Naive B cell (primary cell): Measurements from ENCODE around the gene CHCHD6. TPM values are rescaled to one million over a fixed set of nuclear protein-coding genes. Genes with fewer than 3 reads are reported as not detected.
A peak's percentile ranks its signal among the peaks of the same experiment; 100 is the strongest.

Experiments
- ATAC-seq, 2 donors: fragments of 150-1000 bp; cut with Tn5 transposase; 2 replicates each; pipeline ENCODE4 v1.10.0; 2021; ENCODE audit warnings: low read depth in 2 of 2, mild to moderate bottlenecking in 2 of 2, moderate library complexity in 2 of 2
- DNase-seq: peaks from one replicate; pipeline ENCODE4 v3.0.0; 2022
- H3K27ac Mint-ChIP-seq, 6 donors: one replicate each; pipeline ENCODE4 v1.8.0; 2020 to 2022; ENCODE audit warnings: mild to moderate bottlenecking in 6 of 6, mixed read lengths in 6 of 6, moderate library complexity in 5 of 6, inconsistent platforms in 2 of 6
- H3K27me3 Mint-ChIP-seq, 3 donors: one replicate each; pipeline ENCODE4 v1.8.0; 2021 to 2022; ENCODE audit warnings: mixed read lengths in 3 of 3, mild to moderate bottlenecking in 1 of 3
- H3K36me3 Mint-ChIP-seq, 2 donors: one replicate each; pipeline ENCODE4 v1.8.0; 2020 to 2022; ENCODE audit warnings: mixed read lengths in 2 of 2, inconsistent platforms in 1 of 2, mild to moderate bottlenecking in 1 of 2
- H3K4me1 Mint-ChIP-seq, 3 donors: one replicate each; pipeline ENCODE4 v1.8.0; 2020 to 2022; ENCODE audit warnings: mixed read lengths in 3 of 3, inconsistent platforms in 1 of 3, mild to moderate bottlenecking in 1 of 3, moderate library complexity in 1 of 3
- H3K4me3 Mint-ChIP-seq, 8 donors: one replicate each; pipeline ENCODE4 v1.8.0; 2020 to 2022; ENCODE audit warnings: mild to moderate bottlenecking in 8 of 8, mixed read lengths in 8 of 8, moderate library complexity in 8 of 8, inconsistent platforms in 2 of 8
- H3K9me3 Mint-ChIP-seq, 7 donors: one replicate each; pipeline ENCODE4 v1.8.0; 2020 to 2022; ENCODE audit warnings: mixed read lengths in 7 of 7, mild to moderate bottlenecking in 5 of 7, inconsistent platforms in 2 of 7, moderate library complexity in 1 of 7
- polyA plus RNA-seq, 6 donors: library from polyadenylated mRNA; unstranded; fragments of 300-500 nt; fragmentation: Illumina TruSeq; gene quantifications; one replicate each; pipeline ENCODE4 v1.2.3, GENCODE V29; 2021; ENCODE audit warnings: low read depth in 6 of 6

Gene CHCHD6
- polyA plus RNA-seq, 6 donors from 2014 or later = 8.7 to 16.3 (median 11.1) TPM

DNA sequence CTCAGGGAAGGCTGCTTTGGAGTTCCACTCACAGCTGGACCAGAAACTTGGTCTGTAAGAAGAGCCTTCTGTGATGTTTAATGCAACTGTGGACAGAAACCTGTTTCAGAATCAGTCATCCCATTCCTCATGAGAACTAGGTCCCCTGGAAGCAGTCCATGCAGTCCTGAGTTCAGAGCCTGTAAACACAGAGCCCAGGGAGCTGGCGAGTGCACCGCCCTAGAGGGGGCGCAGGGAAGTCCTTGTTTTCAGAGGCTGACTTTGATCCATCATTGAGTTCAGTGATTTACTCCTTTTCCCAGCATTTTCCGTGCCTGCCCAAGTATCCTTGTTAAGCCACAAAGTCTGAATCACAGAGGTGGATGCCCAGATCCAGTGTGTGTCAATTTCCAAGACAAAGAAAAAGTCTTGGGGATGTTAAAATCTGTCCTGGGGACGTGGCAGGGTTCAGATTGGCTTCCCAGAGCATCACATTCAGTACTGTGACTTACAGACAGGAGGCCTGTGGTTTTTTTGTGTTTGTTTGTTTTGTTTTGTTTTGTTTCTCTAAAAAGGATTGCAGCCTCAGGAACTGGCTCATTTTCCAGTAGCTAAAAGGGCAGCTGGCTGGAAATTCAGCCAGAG, 39.3 kb upstream of the CHCHD6 start:
- Mint-ChIP-seq H3K27ac (peak overlapping the region in 1 of 6 donors; percentile 20), H3K27me3 (peaks cover 5 to 42% (median 19%) of the 10 kb centered on the region in 3 donors), H3K9me3 (peaks cover 0 to 4% (median 0%) of the 10 kb centered on the region in 7 donors), H3K4me3 (no peak overlapping the region), H3K4me1 (peaks cover 0 to 4% (median 3%) of the 10 kb centered on the region in 3 donors), H3K36me3 (no peaks in the 10 kb centered on the region)
- no peak for DNase-seq
- no peak for ATAC-seq

DNA sequence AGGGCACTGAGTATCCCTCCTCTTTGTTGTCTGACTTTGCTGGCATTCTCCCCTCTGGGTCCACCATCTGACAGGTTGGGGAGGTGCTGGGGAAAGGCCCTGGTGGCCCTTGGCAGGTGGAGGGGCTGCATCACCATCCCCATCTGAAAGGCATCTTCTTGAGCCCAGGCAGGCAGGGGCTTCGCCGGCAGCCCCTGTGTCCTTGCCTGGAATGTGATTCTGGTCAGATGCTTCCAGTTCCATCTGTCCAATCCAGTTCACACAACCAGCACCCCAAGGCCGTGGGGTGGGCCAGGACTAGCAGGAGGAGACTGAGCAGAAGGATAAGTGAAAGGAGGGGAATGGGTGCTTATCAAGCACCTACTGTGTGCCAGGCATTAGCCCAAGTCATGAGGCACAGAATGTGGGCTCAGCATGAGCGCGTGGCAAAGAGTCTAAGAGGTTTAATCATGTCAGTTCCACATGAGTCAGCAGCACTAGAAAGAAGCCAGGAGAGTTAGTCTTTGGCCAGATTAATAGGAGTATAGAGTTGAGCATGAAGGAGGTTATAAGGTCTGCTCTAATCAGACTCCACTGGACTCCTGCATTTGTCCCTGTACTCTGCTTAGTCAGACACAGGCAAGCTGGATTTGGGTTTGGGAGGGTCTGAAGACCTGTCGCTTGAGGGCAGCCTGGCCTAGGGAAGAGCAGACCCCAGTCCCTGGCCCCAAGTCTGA, 38.7 kb upstream of the CHCHD6 start:
- ATAC-seq = no peak
- peak overlapping the region in 1 of 6 donors; percentile 94 for H3K27ac Mint-ChIP-seq

DNA sequence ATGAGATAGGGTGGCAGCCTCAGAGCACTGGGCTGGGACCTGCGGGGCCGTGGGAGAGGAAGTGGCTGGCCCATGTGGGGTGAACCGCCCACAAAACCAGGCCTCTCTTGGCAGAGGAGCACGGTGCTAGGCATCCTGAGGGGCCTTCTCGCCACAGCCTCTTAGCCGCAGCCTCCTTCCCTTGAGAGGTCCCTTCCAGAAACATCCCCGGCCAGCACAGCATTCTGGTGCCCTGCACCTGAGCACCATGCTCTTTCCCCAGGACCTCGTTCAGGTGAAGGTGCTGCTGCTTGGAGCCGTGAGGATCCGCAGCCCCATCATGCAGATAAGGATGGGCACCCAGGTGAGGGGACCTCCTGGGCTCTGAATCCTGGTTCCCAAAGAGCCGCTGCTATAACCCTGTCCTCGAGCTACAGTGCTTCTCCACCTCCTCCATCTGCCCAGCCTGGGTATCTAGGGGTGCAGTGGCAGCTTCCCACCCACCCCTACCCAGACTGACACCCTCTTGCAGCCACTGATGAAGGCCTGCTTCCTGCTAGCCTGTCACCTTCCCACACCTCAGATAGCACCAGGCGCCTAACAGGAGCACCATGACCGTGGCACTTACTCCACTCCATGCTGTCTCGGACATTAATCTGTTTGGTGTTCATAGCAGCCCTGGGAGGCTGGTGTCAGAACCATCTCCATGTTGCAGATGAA, 37.9 kb upstream of the CHCHD6 start:
- H3K4me3 Mint-ChIP-seq = no peak overlapping the region
- H3K4me1 Mint-ChIP-seq = peaks cover 0 to 3% (median 0%) of the 10 kb centered on the region in 3 donors
- DNase-seq = no peak
- no peaks in the 10 kb centered on the region for H3K36me3 Mint-ChIP-seq
- ATAC-seq = no peak
- H3K9me3 Mint-ChIP-seq = peaks cover 1 to 9% (median 5%) of the 10 kb centered on the region in 7 donors
- no peak overlapping the region for H3K27ac Mint-ChIP-seq
- H3K27me3 Mint-ChIP-seq = peaks cover 4 to 30% (median 19%) of the 10 kb centered on the region in 3 donors

More for the DNA sequence above, 38.7 kb upstream of the CHCHD6 start:
- peaks cover 0 to 5% (median 0%) of the 10 kb centered on the region in 7 donors for H3K9me3 Mint-ChIP-seq
- peaks cover 5 to 37% (median 19%) of the 10 kb centered on the region in 3 donors for H3K27me3 Mint-ChIP-seq
- H3K4me1 Mint-ChIP-seq = peaks cover 0 to 4% (median 3%) of the 10 kb centered on the region in 3 donors
- H3K36me3 Mint-ChIP-seq = no peaks in the 10 kb centered on the region
- DNase-seq = no peak
- H3K4me3 Mint-ChIP-seq = no peak overlapping the region

DNA sequence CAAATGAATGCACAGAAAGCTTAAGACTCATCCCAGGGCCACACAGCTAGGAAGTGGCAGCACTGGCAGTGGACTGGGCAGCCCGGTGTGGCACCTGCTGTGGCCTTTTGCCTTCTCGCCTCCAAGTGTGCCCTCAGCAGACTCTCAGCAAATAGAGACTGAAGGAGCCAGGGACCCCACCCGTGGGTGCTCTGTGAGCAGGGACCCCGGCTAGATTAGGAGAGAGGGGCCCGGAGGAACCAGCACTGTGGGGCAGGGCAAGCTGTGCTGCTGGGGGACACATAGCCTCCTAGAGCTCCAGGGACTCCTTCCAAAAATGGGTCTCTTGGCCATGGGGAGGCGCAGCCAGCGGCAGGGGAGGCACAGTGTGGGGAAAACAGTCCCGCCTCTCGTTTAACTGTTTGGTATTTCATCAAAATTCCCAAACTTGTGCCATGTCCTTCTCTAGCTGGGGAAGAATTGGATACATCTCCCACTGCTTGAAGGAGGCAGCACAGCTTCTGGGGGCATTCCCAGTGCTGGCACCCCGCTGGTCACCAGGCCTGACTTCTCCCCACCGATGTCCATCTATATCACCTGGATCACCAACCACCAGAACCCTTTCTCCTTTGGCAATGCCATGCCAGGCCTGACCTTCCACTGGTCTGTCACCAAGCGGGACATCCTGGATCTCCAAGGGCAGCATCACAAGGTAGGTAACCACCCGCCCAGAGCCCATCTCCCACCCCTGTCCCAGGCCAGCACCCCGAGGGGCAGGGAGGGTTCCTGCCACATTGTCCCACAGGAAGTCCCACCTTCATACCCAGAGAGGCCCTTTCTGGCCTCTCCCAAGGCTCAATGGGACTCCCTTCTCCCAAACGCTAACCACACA, 37.1 kb upstream of the CHCHD6 start:
- peak overlapping the region in 1 of 8 donors; percentile 35 for H3K4me3 Mint-ChIP-seq
- H3K27ac Mint-ChIP-seq = no peak overlapping the region
- peaks cover 1 to 14% (median 10%) of the 10 kb centered on the region in 7 donors for H3K9me3 Mint-ChIP-seq
- DNase-seq = no peak
- H3K36me3 Mint-ChIP-seq = no peaks in the 10 kb centered on the region
- peaks cover 0 to 24% (median 19%) of the 10 kb centered on the region in 3 donors for H3K27me3 Mint-ChIP-seq
- H3K4me1 Mint-ChIP-seq = peaks cover 0 to 4% (median 0%) of the 10 kb centered on the region in 3 donors
- ATAC-seq = no peak

DNA sequence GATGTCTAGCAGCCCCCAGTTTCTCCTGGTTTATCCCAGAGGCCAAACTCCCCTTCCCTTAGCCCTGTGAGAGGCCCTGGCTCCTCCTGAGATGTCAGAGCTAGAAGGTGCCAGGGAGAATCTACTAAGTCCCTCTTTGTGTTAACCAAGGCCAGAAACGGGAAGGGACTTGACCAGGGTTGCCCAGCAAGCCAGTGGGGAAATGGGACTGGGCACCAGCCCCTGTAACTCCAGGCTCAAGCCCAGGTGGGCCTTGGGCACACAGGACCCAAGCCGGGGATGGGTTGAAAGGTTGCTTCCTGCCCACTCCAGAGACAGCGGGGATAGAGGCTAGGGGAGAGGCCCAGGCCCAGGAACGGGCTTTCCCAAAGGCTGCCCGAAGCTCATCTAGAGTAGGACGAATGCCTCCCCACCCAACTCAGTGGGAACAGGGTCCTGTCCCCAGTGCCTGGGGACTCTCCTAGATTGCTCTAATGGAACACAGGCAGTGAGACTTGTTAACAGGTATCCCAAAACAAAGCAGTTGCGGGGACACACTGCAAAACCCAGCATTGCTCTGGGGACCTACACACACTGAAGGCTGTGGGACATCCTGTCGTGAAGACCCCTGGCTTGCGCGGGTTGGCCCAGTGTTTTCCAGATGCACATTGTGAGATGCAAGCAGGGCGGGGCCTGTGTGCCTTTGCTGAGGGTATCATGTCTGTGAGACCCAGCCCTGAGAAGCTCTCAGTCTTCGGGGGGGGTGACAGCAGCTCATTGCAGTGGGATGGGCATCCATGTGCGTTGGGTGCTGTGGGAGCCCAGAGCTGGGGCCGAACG, 36.2 kb upstream of the CHCHD6 start:
- Mint-ChIP-seq H3K9me3 (peaks cover 1 to 14% (median 10%) of the 10 kb centered on the region in 7 donors), H3K27me3 (peaks cover 0 to 14% (median 10%) of the 10 kb centered on the region in 3 donors), H3K27ac (no peak overlapping the region), H3K4me3 (no peak overlapping the region), H3K36me3 (no peaks in the 10 kb centered on the region), H3K4me1 (peaks cover 0 to 4% (median 0%) of the 10 kb centered on the region in 3 donors)
- ATAC-seq = no peak
- DNase-seq = no peak

DNA sequence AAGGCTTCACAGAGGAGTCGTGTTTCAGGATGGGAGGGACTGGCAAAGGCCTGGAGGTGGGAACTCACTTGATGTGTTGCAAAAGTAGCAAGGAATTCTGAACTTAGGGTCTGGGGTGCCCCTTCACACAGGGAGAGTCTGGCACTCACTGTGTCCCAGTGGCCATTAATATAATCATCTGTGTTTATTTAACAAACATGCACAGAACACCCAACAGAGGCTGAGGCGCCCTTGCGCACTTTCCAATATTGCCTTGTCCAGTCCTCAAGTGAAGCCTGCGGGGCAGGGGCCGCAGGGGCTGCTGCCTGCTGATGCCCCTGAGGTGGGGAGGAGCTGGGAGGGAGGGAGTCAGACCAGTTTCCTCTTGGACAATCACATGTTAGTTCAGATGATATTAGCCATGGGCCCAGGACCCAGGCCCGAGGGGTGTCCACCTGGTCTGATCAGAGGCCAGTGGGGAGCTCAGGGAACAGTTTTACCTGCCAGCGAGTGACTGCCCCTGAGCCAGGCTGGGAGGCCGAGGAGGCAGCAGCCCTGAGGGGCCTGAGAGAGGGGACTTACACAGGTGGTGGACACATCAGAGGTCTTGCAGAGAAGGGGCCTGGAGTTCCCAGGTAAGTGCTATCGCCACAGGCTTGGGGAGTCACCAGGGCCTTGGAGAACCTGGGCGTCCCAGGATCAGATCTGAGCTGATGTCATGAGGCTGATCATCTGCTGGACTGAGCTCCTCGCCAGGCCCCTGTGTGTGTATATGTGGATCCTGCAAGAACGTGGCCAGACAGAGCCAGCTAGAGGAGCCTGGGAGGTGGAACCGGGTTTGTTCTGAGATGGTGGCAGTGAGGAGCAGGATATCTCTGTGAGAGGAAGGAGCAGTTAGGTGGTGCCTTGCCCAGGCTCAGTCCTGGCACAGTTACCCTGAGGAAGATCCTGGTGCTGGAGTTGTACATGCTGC, 35.3 kb upstream of the CHCHD6 start:
- no peak for DNase-seq
- H3K4me1 Mint-ChIP-seq = peaks cover 0 to 4% (median 0%) of the 10 kb centered on the region in 3 donors
- H3K36me3 Mint-ChIP-seq = no peaks in the 10 kb centered on the region
- ATAC-seq = no peak
- H3K9me3 Mint-ChIP-seq = peaks cover 1 to 16% (median 10%) of the 10 kb centered on the region in 7 donors
- H3K27ac Mint-ChIP-seq = peak overlapping the region in 1 of 6 donors; percentile 28
- peaks cover 0 to 10% (median 5%) of the 10 kb centered on the region in 3 donors for H3K27me3 Mint-ChIP-seq
- H3K4me3 Mint-ChIP-seq = no peak overlapping the region

DNA sequence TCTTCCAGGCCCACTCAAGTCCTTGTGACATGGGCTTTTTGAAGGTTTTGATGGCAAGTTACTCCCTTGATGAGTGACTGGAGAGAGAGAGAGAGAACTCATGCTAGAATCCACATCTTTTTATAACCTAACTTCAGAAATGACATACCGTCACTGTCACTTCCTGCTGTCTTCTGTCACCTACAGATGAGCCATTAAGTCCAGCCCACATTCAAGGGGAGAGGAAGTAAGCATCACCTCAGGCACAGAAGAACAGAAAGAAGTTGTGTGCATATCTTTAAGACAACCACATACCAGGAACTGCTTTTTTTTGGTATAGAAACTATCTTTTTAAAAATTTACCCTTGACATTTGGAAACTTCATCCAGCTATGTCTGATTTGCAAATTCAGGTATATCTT, 32.5 kb upstream of the CHCHD6 start:
- Mint-ChIP-seq H3K36me3 (peaks cover 0 to 4% of the 10 kb centered on the region in 2 donors), H3K4me1 (peaks cover 0 to 2% (median 0%) of the 10 kb centered on the region in 3 donors), H3K9me3 (peaks cover 0 to 30% (median 14%) of the 10 kb centered on the region in 7 donors), H3K27ac (peak overlapping the region in 2 of 6 donors; percentile 8 to 67), H3K4me3 (no peak overlapping the region), H3K27me3 (peaks cover 0 to 5% (median 4%) of the 10 kb centered on the region in 3 donors)
- DNase-seq (peak; percentile 7), ATAC-seq (peak; percentile 58 to 83)

DNA sequence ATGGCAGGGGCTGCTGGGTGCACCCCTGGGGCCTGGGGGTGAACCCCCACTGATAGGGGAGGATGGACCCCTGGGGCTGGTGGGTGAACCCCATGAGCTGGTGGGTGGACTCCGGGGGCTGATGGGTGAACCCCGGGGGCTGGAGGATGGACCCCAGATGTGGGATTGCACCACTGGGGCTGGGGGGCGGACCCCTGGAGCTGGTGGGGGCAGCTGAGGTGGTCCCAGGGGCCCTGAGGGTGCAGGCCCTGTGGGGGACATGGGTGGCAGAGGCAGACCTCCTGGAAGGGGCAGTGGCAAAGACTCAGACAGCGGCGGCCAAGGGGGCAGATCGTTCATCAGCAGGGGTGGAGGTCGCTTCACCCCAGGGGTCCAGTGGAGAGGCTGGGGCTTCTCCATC, 31.7 kb upstream of the CHCHD6 start:
- Mint-ChIP-seq H3K27me3 (peaks cover 0 to 9% (median 5%) of the 10 kb centered on the region in 3 donors), H3K27ac (no peak overlapping the region), H3K36me3 (peaks cover 0 to 4% of the 10 kb centered on the region in 2 donors), H3K4me3 (no peak overlapping the region), H3K9me3 (peaks cover 0 to 30% (median 14%) of the 10 kb centered on the region in 7 donors), H3K4me1 (peaks cover 0 to 4% (median 0%) of the 10 kb centered on the region in 3 donors)
- DNase-seq (no peak), ATAC-seq (no peak)

DNA sequence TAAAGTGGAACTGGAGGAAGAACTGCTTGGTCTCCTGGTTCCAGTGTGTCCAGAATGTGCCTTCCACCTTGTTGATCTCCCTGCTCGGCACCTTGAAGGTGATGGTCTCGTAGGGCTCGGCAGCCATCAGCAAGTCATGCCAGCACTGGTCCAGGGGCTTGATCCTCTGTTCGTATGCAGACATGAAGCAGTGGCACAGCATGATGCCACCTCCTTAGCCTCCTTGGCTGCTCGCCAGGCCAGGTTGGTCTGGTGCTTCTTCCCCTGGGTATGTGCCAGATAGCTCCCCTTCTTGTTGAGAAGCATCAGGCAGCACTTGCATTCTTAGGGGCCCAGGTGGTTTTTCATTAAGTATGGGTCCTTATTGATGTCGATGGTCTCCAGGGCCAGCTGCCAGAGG, 31.3 kb upstream of the CHCHD6 start:
- H3K27ac Mint-ChIP-seq = peak overlapping the region in 1 of 6 donors; percentile 21
- DNase-seq (no peak), ATAC-seq (no peak)
- H3K27me3 Mint-ChIP-seq = peaks cover 0 to 9% (median 5%) of the 10 kb centered on the region in 3 donors
- peaks cover 0 to 8% (median 3%) of the 10 kb centered on the region in 3 donors for H3K4me1 Mint-ChIP-seq
- no peak overlapping the region for H3K4me3 Mint-ChIP-seq
- peaks cover 0 to 4% of the 10 kb centered on the region in 2 donors for H3K36me3 Mint-ChIP-seq
- H3K9me3 Mint-ChIP-seq = peaks cover 0 to 30% (median 14%) of the 10 kb centered on the region in 7 donors

DNA sequence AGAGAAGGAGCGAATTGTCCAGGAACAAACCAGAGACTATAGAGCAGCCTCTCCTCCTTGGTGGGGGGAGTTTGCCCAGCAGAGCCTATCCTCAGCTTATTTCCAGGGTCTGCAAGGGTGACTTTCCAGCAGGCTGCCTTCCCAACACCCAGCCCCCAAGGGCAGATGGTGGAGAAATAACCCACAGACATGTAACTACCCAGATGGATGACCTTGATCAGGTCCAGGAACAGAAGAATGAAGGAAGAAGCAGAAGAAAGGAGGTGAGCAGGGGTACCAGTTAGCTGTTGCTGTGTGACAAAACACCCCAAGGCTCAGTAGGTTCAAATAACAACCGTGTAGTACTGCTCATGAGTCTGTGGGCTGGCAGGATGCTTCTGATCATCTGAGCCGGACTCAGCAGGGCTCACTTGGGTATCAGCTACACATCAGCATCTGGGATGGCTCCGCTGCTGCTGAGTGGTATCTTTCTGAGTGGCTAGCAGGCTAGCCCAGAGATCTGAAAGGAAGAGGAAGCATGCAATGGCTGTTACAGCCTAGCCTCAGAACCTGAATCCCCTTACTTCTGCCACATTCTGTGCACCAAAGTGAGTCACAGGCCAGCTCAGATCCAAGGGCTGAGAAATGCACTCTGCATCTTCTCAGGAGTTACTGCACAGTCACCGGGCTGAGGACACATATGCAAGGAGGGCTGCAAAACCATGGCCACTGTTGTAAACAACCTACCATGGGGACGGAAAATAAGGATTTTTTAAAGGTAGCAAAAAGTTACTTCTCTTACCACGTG, 26.9 kb upstream of the CHCHD6 start:
- peaks cover 0 to 10% (median 9%) of the 10 kb centered on the region in 3 donors for H3K27me3 Mint-ChIP-seq
- H3K36me3 Mint-ChIP-seq = peaks cover 0 to 4% of the 10 kb centered on the region in 2 donors
- H3K4me3 Mint-ChIP-seq = peak overlapping the region in 2 of 8 donors; percentile 1 to 23
- ATAC-seq (no peak), DNase-seq (no peak)
- peak overlapping the region in 2 of 6 donors; percentile 29 to 63 for H3K27ac Mint-ChIP-seq
- H3K9me3 Mint-ChIP-seq = peaks cover 0 to 18% (median 5%) of the 10 kb centered on the region in 7 donors
- H3K4me1 Mint-ChIP-seq = peaks cover 16 to 19% (median 19%) of the 10 kb centered on the region in 3 donors
